WERI-Rb-1 (cell line): ENCODE data around the gene RAF1.
"Not testable (repeated sequence)": the region's sequence is repeated elsewhere in the genome, so short reads cannot be mapped to it uniquely, and the experiment has no call there.

Experiments used
- DNase-seq: peaks from one replicate; pipeline ENCODE4 v3.0.0-alpha.2; 2020
- H3K27ac ChIP-seq: fragments of 250-450 bp; sonication (Bioruptor Pico); 2 replicates; pipeline ENCODE4 v1.5.1; 2020; ENCODE audit warnings: mild to moderate bottlenecking, moderate library complexity
- H3K27me3 ChIP-seq: fragments of 250-450 bp; sonication (Bioruptor Pico); 2 replicates; pipeline ENCODE4 v1.5.1; 2021; ENCODE audit warnings: mild to moderate bottlenecking, low read depth, moderate library complexity; ENCODE audit not compliant: insufficient read depth, severe bottlenecking
- H3K36me3 ChIP-seq: fragments of 250-450 bp; sonication (Bioruptor Pico); 2 replicates; pipeline ENCODE4 v1.5.1; 2020; ENCODE audit warnings: mild to moderate bottlenecking, moderate library complexity
- H3K4me3 ChIP-seq: 2 replicates; pipeline ENCODE4 v1.5.1; 2011; ENCODE audit warnings: low read depth, mild to moderate bottlenecking, control low read depth, low read length
- H3K9me3 ChIP-seq: fragments of 250-450 bp; sonication (Bioruptor Pico); 2 replicates; pipeline ENCODE4 v1.5.1; 2021; ENCODE audit warnings: mild to moderate bottlenecking, moderate library complexity; ENCODE audit not compliant: severe bottlenecking
- TF ChIP-seq, protein P1 (sequence below): IDR thresholded peaks from 2 replicates; pipeline ENCODE4 v1.5.1; 2011; ENCODE audit warnings: low read depth, mild to moderate bottlenecking, control low read depth, inconsistent platforms, low read length

RAF1 gene

DNA sequence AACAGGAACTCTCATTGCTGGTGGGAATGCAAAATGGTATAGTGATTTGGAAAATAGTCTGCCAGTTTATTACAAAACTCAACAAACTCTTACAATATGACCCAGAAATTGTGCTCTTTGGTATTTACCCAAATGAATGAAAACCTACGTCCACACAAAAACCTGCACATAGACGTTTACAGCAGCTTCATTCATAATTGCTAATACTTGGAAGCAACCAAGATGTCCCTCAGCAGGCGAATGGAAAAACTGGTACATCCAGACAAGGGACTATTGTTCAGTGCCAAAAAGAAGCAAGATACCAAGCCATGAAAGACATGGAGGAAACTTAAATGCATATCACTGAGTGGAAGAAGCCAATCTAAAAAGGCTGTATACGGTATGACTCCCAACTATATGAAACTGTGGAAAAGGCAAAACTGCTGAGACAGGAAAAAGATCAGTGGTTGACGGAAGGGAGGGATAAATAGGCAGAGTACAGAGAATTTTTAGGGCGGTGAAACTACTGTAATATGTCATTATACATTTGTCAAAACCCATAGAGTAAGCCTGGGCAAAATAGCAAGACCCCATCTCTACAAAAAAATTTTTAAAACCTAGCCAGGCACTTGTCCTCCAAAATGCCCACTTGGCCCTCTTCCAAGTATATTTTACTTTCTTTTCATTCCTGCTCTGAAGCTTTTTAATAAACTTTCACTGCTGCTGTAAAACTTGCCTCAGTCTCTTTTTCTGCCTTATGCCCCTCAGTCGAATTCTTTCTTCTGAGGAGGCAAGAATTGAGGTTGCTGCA lies 113.8 kb downstream of the RAF1 start:
- Histone ChIP-seq H3K36me3 (no peaks in the 10 kb centered on the region), H3K9me3 (no peaks in the 10 kb centered on the region), H3K27ac (no peak overlapping the region), H3K4me3 (no peak overlapping the region), H3K27me3 (no peaks in the 10 kb centered on the region)
- no peak for DNase-seq
- TF ChIP-seq, protein P1, sequence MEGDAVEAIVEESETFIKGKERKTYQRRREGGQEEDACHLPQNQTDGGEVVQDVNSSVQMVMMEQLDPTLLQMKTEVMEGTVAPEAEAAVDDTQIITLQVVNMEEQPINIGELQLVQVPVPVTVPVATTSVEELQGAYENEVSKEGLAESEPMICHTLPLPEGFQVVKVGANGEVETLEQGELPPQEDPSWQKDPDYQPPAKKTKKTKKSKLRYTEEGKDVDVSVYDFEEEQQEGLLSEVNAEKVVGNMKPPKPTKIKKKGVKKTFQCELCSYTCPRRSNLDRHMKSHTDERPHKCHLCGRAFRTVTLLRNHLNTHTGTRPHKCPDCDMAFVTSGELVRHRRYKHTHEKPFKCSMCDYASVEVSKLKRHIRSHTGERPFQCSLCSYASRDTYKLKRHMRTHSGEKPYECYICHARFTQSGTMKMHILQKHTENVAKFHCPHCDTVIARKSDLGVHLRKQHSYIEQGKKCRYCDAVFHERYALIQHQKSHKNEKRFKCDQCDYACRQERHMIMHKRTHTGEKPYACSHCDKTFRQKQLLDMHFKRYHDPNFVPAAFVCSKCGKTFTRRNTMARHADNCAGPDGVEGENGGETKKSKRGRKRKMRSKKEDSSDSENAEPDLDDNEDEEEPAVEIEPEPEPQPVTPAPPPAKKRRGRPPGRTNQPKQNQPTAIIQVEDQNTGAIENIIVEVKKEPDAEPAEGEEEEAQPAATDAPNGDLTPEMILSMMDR, result no peak

DNA sequence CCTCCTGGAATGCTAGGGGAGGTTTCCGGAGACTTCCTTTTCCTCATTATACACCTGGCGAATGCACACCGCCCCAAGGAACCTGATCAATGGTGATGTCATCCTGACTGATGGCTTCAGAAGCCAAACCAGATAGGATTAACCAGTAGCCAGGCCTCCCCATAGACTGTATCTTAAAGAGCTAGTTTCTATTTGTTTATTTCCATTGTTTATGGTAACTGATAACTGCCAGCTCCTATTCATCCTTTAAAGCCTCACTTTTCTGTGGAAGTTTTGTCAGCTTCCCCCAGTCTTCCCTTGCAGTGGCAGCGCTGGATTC lies 118.5 kb downstream of the RAF1 start, which contains the start of gene MKRN2OS:
TSS of gene MKRN2OS (minus strand) at position 27 of the 319 bp plus-strand sequence. CDS start 35 bp downstream, outside the sequence.
- TF ChIP-seq, protein P1, result no peak
- H3K4me3 ChIP-seq, result peak within 1 kb of the TSS; percentile 25
- no peaks in the 10 kb centered on the region for H3K36me3 ChIP-seq
- no peaks in the 10 kb centered on the region for H3K27me3 ChIP-seq
- H3K9me3 ChIP-seq, result no peaks in the 10 kb centered on the region
- peak; percentile 31 for DNase-seq
- H3K27ac ChIP-seq, result no peak within 1 kb of the TSS

DNA sequence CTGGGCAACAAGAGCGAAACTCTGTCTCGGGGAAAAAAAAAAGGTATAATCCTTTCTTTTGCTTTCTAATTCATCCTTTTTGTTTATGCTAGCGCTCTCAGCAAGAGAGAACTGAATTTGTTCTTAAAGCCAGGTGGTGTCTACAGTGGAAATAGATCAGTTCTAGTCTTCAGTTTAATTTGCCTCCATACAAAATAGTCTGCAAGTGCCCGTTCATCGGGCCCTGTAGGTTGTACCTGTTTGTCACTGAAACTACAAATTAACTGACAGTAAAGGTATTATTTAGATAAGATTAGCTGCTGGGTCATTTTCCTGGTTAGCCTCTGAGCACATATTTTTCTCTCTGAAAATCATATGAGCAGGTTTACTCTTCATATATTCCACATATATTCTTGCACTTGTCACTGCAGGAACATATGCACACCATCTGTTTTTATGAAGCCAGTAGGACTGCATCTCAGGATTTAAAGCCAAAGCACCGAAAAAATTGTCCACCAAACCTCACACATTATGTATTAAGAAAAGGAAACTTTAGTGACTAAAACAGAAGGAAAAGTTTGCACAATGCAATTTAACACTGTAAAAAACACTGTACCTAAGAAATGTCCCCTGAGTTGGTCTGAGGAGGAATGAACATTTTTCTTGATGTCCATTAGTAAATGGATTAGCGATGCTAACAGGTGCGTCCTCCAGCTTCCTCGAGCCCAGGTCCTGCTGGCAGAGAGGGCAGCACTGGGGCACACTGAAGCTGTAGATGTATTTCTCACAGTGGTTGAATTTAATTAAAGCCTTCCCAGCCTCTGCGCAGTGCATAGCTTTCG lies 119.1 kb downstream of the RAF1 start:
- H3K27ac ChIP-seq, result no peak overlapping the region
- TF ChIP-seq, protein P1, result no peak
- H3K9me3 ChIP-seq, result no peaks in the 10 kb centered on the region
- DNase-seq, result no peak
- H3K36me3 ChIP-seq, result no peaks in the 10 kb centered on the region
- peak overlapping the region; percentile 25 for H3K4me3 ChIP-seq
- H3K27me3 ChIP-seq, result no peaks in the 10 kb centered on the region

DNA sequence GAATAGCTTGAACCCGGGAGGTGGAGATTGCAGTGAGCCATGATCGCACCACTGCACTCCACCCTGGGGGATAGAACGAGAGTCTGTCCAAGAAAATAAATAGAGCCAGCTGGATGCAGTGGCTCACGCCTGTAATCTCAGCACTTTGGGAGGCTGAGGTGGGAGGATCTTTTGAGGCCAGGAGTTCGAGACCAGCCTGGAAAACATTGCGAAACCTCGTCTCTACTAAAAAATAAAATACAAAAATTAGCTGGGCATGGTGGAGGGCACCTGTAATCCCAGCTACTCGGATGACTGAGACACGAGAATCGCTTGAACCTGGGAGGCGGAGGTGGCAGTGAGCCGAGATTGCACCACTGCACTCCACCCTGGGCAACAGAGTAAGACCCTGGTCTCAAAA lies 120.4 kb downstream of the RAF1 start:
- not testable (repeated sequence) for H3K4me3 ChIP-seq, H3K9me3 ChIP-seq, H3K36me3 ChIP-seq, H3K27ac ChIP-seq, DNase-seq, H3K27me3 ChIP-seq

DNA sequence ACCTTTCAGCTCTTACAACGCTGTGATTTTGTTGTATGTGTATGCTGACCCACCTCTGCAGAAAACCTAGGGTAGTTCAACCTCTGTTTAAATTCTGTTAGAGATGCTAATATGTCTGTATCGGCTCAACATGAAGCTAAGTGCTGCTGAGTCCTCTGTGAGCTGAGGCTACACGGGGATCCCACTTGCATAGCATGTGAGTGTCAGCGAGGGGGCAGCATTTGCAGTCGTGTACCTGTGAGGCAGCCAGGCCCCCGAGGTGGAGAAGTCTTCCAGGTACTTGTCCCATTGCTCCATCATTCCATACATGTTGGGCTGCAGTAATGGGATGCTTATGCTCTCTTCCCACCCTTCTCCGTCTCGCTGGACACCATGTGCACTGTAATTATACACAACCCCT lies 122.3 kb downstream of the RAF1 start:
- TF ChIP-seq, protein P1, result peak; percentile 84
- Histone ChIP-seq H3K36me3 (no peaks in the 10 kb centered on the region), H3K27me3 (no peaks in the 10 kb centered on the region), H3K9me3 (no peaks in the 10 kb centered on the region), H3K4me3 (no peak overlapping the region), H3K27ac (no peak overlapping the region)
- DNase-seq, result peak; percentile 65

DNA sequence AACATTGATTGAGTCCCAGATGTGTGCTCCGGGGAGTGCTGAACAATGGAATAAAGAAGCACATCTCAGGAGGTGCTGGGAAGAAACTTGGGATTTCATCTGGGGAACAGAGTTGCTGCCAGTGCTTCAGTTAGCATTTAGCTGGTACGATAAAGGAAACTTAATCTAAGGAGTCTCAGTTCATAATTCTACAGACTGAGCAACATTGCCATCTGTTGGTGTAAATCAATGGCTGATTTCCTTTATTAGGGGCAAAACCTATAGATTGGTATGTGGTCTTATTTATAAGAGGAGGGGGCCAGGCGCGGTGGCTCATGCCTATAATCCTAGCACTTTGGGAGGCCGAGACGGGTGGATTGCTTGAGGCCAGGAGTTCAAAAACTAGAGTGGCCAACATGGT lies 127.5 kb downstream of the RAF1 start:
- Histone ChIP-seq H3K27me3 (no peaks in the 10 kb centered on the region), H3K9me3 (no peaks in the 10 kb centered on the region), H3K36me3 (no peaks in the 10 kb centered on the region), H3K4me3 (no peak overlapping the region), H3K27ac (no peak overlapping the region)
- TF ChIP-seq, protein P1, result peak; percentile 20; the same call in 1 of the 2 replicates
- DNase-seq, result no peak
